Measurements from ENCODE around the gene GRIN3A. TPM values are rescaled to one million over a fixed set of nuclear protein-coding genes. Genes with fewer than 3 reads are reported as not detected.

GRIN3A gene
- total and polyA plus RNA-seq, 9 of the 15 experiments (the other 6 are each of a cell fraction or from before 2014, with no cell fraction given): 0.01 to 0.03 TPM; not detected in 7

DNA sequence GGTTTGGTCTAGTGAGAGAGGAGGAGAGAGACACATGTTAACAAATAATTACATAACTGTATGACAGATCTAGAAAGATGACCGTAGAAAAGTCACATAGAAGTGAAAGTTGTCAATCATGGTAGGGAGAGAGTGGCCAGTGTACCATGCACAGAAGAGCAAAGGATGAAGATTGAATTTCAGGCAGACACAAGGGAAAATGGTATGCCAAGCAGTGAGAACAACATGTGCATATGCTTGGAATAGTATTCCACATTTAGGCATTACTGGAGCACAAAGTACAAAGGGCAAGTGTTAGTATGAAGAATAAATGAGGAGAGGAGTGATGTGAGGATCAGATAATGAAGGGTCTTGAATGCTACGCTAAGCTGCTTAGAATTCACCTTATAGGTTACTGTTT is 20.3 kb downstream of the GRIN3A start (continued):
- no peak for TF ChIP-seq MLX (CRISPR knock-in tag; conservative IDR thresholded peaks at IDR 0.05)
- TF ChIP-seq, protein P1, sequence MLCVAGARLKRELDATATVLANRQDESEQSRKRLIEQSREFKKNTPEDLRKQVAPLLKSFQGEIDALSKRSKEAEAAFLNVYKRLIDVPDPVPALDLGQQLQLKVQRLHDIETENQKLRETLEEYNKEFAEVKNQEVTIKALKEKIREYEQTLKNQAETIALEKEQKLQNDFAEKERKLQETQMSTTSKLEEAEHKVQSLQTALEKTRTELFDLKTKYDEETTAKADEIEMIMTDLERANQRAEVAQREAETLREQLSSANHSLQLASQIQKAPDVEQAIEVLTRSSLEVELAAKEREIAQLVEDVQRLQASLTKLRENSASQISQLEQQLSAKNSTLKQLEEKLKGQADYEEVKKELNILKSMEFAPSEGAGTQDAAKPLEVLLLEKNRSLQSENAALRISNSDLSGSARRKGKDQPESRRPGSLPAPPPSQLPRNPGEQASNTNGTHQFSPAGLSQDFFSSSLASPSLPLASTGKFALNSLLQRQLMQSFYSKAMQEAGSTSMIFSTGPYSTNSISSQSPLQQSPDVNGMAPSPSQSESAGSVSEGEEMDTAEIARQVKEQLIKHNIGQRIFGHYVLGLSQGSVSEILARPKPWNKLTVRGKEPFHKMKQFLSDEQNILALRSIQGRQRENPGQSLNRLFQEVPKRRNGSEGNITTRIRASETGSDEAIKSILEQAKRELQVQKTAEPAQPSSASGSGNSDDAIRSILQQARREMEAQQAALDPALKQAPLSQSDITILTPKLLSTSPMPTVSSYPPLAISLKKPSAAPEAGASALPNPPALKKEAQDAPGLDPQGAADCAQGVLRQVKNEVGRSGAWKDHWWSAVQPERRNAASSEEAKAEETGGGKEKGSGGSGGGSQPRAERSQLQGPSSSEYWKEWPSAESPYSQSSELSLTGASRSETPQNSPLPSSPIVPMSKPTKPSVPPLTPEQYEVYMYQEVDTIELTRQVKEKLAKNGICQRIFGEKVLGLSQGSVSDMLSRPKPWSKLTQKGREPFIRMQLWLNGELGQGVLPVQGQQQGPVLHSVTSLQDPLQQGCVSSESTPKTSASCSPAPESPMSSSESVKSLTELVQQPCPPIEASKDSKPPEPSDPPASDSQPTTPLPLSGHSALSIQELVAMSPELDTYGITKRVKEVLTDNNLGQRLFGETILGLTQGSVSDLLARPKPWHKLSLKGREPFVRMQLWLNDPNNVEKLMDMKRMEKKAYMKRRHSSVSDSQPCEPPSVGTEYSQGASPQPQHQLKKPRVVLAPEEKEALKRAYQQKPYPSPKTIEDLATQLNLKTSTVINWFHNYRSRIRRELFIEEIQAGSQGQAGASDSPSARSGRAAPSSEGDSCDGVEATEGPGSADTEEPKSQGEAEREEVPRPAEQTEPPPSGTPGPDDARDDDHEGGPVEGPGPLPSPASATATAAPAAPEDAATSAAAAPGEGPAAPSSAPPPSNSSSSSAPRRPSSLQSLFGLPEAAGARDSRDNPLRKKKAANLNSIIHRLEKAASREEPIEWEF (CRISPR knock-in tag; IDR thresholded peaks at IDR 0.05): no peak
- no peak for TF ChIP-seq ZNF551 (CRISPR knock-in tag; IDR thresholded peaks at IDR 0.05)
- no peak for TF ChIP-seq TCF3 (CRISPR knock-in tag; IDR thresholded peaks at IDR 0.05)

GRCh38 chr9:101716629-101717028 is 21.8 kb downstream of the GRIN3A start:
- CTCF ChIA-PET (ENCODE audit: low intra/inter-chr PET ratio): no interaction called here
- Histone ChIP-seq H3K9me3 (replicated peaks; ENCODE audit: control insufficient read depth, insufficient read depth, low read depth, low read length) (no peaks in the 10 kb centered on the region), H3K4me2 (ENCODE audit: insufficient read depth, low read length) (no peak overlapping the region), H3K36me3 (ENCODE audit: control insufficient read depth, insufficient read depth, low read length) (no peaks in the 10 kb centered on the region), H3K4me3 (no peak overlapping the region), H3K9me1 (ENCODE audit: control insufficient read depth, insufficient read depth, low read length) (no peaks in the 10 kb centered on the region), H2AFZ (ENCODE audit: low read depth, low read length) (no peak overlapping the region), H3K9ac (ENCODE audit: insufficient read depth in 1 of 2, low read depth in 2 of 2, low read length in 2 of 2) (no peak overlapping the region), H3K79me2 (ENCODE audit: control insufficient read depth, insufficient read depth, low read length) (no peaks in the 10 kb centered on the region), H3K4me1 (replicated peaks in 1 of 2; ENCODE audit: control insufficient read depth in 2 of 2, insufficient read depth in 2 of 2, low read length in 2 of 2) (no peaks in the 10 kb centered on the region), H4K20me1 (replicated peaks; ENCODE audit: control insufficient read depth, insufficient read depth, low read length) (no peaks in the 10 kb centered on the region), H3K27ac (ENCODE audit: extremely low read depth, low read depth, low read length) (no peak overlapping the region), H3K27me3 (ENCODE audit: control insufficient read depth in 2 of 2, insufficient read depth in 2 of 2, low read length in 2 of 2) (no peaks in the 10 kb centered on the region)
- intact Hi-C loops (cut with micrococcal nuclease) (no loop called here), in situ Hi-C loops (cut with MboI) (loop anchor here (25.0 kb wide), 1 partner anchor 979 kb away; no protein-coding TSS in a partner anchor)
- POLR2A ChIA-PET: no interaction called here
- DNase-seq (ENCODE audit: extremely low read depth in 1 of 4, low spot score in 3 of 4) (no peak), ATAC-seq (no peak), FAIRE-seq (no peak)
- 4% methylated on average over 2 of the region's 2 CpGs for WGBS (ENCODE audit: insufficient coverage, low coverage, missing lambda C conversion rate)
- no TSS peak for BruUV-seq (replicated peaks)
- TF ChIP-seq MBD2 (IDR thresholded peaks at IDR 0.05; ENCODE audit: borderline replicate concordance, low read depth) (no peak), ZNF518B (CRISPR knock-in tag; IDR thresholded peaks at IDR 0.05) (no peak), MITF (IDR thresholded peaks at IDR 0.05) (no peak), JUN (IDR thresholded peaks at IDR 0.05; ENCODE audit: borderline replicate concordance, low read depth, low read length) (no peak), JUN (CRISPR knock-in tag; IDR thresholded peaks at IDR 0.05; ENCODE audit: borderline replicate concordance) (no peak)
